Sciatic nerve (tissue), 2 donors: ENCODE results near the gene ASAP2. TPM values are rescaled to one million over a fixed set of nuclear protein-coding genes. Genes with fewer than 3 reads are reported as not detected.
A peak's percentile ranks its signal among the peaks of the same experiment; 100 is the strongest.

Source experiments
- ATAC-seq: fragments of 200-7000 bp; cut with Tn5 transposase; one replicate; pipeline ENCODE4 v1.9.1; 2020; ENCODE audit warnings: mild to moderate bottlenecking, moderate library complexity
- DNase-seq: peaks from one replicate; pipeline ENCODE4 v3.0.0-alpha.2; 2020; ENCODE audit warnings: low spot score
- intact Hi-C: fragments of 100-400 bp; cut with DNase I; formaldehyde crosslinking; loops from one replicate; pipeline ENCODE4 v1.14.2; 2022
- total RNA-seq: library from RNA; stranded (reverse); fragmentation: NEBNext Ultra II Directional; extraction: Animal tissue kit (Norgen Biotek cat#: 25700); gene quantifications from one replicate; pipeline ENCODE4 v1.2.1, GENCODE V29; 2021
- donor health status: DM: no; HTN: no; CAD: no.
- donor health status: DM: no; HTN: no; CAD: no.

ASAP2 gene
- total RNA-seq, 1 donor from 2014 or later: 47.1 TPM

GRCh38 chr2:9282128-9283112 is 75.8 kb downstream of the ASAP2 start:
- DNase-seq (no peak), ATAC-seq (no peak)
- intact Hi-C loops: no loop called here

DNA sequence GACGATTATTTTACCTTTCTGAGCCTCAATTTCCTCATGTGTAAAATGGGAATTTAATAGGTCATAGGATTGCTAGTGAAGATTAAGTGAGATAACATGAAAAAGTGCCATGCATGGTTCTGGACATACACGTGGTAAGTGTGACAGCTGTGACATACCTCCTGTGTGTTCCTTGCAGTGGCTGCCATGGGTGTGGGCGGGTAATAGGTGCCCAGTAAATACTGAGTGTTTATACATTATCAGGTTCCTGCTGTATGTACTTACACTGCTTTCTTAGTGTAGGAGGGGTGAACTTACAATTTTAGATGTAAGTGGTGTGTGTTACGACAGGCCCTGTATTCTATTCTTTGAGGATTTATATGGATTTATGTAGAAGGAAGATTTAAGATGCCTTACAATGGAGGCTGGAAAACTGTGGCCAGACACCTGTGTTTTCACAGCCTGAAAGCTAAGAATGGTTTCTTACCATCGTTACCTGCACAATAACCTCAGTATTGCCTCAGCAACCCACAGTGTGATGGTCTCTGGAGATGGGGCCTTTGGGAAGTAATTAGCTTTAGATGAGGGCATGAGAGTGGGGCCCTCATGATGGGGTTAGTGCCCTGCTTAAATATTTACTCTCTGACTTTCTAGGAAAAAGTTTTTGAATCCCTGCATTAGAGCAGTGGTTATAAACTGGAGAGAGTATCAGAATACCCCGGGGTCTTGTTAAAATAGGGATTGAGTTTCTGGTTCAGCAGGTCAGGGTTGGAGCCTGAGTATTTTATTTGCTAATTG is 78.1 kb downstream of the ASAP2 start:
- peak; percentile 14 for DNase-seq
- no peak for ATAC-seq
- intact Hi-C loops: no loop called here

DNA sequence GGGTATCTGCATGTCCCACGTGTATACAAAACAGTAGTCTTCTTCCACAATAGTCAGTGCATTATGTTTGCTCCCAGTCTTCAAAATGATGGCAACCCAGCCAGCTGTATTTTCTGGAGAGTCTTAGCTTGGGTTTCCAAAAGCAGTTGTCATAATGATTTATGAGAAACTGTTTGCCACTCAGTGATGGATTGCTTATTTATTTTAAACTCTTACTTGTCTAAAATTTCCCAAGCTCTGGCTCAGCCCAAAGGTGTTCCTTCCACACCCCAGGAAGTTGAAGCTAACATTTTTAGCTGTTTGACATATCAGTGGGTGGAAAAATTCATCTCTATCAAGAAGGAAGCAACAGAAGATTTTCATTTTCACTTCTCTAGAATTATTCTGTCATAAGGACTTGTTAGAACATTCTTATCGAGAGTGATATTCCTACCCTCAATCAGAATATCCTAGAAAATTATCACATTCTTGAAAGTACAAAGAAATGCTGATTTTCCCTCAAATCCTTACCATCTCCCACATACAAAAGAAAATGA is 78.8 kb downstream of the ASAP2 start:
- peak; percentile 2 for DNase-seq
- ATAC-seq: no peak
- intact Hi-C loops: no loop called here

DNA sequence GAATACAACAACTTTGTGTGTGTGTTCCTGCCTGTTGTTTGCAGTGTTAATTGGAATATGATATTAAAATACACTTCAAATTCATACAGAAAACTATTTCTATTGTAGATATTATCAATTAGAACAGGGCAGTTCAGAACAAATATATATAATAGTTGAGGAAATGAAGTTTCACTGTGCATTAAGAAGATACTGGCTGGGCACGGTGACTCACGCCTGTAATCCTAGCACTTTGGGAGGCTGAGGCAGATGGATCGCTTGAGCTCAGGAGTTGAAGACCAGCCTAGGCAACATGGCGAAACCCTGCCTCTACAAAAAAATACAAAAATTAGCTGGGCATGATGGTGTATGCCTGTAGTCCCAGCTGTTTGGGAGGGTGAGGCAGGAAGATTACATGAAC is 79.3 kb downstream of the ASAP2 start:
- DNase-seq: no peak
- intact Hi-C loops: no loop called here
- no peak for ATAC-seq

DNA sequence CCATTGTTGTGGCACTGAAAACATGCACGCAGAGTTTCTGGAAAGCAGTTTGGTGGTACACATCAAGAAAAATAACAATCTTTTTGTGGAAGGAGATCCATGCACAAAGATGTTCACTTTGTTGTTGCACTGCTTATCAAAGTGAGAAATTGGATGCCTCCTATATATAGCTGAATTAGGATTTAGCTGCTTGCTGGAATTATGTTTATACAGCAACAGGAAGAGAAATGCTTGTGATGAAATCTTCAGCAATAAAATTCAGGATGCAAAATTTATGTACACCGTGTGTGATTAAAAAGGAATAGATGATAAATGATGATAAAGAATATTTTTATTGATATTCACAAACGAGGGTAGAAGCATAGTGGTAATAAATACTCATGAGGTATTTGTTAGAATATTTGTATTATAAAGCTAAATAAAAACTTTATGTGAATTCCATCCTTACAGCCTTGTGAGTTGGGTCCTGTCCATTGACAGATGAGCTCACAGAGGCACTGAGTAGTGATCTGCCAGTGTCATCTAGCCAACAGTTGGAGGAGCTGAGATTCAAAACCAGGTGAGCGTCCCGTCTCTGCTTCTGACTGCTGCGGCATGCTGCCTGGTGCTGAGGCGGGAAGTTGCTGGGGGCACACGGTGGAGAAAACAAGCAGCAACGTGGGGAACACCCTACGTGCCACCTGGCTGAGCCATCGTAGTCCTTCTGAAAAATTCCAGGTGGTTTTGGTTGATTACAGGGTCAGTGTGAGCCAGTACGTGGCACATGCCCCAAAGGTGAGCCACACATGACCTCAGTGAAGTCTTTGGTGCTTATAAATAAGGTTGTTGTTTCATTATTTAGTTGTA is 80.2 kb downstream of the ASAP2 start:
- intact Hi-C loops: no loop called here
- ATAC-seq (no peak), DNase-seq (no peak)

DNA sequence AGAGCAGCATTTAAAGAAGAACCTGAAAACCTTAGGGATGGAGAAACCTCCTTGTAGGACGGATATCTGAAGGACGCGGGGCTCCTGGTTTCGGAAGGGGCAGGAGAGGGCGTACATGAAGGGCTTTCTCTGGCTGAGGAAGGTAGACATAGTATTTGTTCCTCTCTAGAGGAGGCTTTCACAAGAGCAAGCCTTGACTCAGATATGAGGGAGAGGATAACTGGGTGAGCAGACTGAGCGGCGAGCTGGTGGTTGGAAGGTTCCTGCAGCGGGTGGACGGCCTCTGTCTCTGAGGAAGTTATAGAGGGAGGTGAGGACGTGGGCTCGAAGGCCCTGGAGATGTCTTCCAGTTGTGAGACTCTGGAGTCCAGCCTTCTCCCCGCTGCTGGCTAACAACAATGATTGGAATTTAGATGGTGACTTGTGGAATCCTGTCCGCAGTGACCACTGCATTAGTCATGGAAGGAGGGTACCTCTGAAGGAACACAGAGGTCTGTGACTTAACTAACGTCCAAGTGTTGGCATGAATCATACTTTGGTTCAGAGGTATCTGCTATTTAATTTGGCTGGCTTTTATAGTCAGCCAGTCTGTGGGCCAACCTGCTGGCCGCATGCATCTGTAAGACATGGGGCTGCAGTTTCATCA is 80.9 kb downstream of the ASAP2 start:
- DNase-seq (no peak), ATAC-seq (no peak)
- intact Hi-C loops: no loop called here

DNA sequence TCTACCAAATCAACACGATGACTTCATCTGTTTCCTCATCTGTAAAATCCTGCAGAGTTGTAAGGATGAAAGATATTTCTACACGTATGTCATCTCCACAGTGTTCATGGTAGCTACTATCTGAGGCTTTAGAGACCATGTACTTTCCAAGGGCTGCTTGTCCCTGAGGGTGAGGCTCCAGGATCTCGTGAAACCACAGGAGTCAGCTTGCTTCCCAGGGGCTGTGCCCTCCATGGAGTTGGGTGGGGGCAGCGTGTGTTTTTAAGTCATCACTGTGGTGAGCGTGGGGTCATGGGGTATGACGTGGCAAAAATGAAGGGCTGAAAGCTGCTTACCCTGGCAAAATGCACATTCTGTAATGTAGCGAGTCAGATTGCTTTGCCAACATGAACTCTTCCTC is 81.6 kb downstream of the ASAP2 start:
- DNase-seq (no peak), ATAC-seq (no peak)
- intact Hi-C loops: no loop called here

GRCh38 chr2:9288681-9289338 is 82.2 kb downstream of the ASAP2 start:
- ATAC-seq (no peak), DNase-seq (no peak)
- intact Hi-C loops: no loop called here

GRCh38 chr2:9291331-9291730 is 84.7 kb downstream of the ASAP2 start:
- intact Hi-C loops: no loop called here
- DNase-seq (no peak), ATAC-seq (no peak)

GRCh38 chr2:9291866-9292265 is 85.3 kb downstream of the ASAP2 start:
- DNase-seq: no peak
- intact Hi-C loops: no loop called here
- ATAC-seq: no peak

- ATAC-seq (no peak), DNase-seq (peak; percentile 2)
- intact Hi-C loops: no loop called here
Observed at GRCh38 chr2:9292426-9292825, 85.8 kb downstream of the ASAP2 start.

GRCh38 chr2:9294764-9295163 is 88.2 kb downstream of the ASAP2 start:
- ATAC-seq (no peak), DNase-seq (peak; percentile 2)
- intact Hi-C loops: no loop called here

DNA sequence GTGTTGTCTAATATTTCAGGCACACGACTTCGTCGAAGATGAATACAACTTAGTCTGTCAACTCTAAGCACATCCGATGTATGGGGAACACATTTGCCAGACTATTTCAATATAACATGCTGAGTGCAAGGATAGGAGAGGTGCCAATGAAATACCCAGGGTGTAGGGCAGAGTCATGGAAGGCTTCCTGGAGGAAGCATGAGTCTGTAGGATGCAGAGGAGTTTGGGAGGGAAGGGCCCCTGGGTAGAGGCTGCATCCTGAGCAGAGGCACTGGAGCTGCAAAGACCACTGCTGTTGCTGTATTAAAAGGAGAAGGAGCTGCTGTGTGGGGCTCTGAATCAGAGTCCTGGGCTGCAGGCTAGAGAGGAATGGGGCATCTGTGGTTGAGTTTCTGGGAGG is 89.9 kb downstream of the ASAP2 start:
- DNase-seq (no peak), ATAC-seq (no peak)
- intact Hi-C loops: no loop called here

GRCh38 chr2:9297156-9297555 is 90.5 kb downstream of the ASAP2 start:
- intact Hi-C loops: no loop called here
- ATAC-seq: no peak
- DNase-seq: no peak

DNA sequence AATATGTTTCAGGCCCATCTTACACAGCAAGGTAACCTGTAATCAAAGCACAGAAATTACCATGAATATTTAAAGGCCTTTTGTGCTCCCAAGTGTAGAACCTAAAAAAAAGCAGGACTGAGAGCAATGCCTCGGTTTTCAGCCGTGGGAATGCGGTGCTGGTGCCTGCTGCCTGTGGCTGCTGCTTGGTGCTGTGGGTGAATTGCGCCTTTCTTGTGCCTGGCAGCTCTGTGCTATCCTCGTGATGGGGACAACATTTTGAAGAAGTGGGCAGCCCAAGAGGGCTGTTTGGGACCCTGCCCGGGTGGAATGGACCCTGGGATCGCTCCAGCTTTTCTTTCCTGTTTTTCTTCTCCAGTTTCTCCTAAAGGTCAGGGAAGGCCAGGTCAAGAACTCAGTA is 91.2 kb downstream of the ASAP2 start:
- DNase-seq: peak; percentile 22
- peak; percentile 28 for ATAC-seq
- intact Hi-C loops: no loop called here

GRCh38 chr2:9298583-9298982 is 92.0 kb downstream of the ASAP2 start:
- intact Hi-C loops: no loop called here
- DNase-seq (no peak), ATAC-seq (no peak)

DNA sequence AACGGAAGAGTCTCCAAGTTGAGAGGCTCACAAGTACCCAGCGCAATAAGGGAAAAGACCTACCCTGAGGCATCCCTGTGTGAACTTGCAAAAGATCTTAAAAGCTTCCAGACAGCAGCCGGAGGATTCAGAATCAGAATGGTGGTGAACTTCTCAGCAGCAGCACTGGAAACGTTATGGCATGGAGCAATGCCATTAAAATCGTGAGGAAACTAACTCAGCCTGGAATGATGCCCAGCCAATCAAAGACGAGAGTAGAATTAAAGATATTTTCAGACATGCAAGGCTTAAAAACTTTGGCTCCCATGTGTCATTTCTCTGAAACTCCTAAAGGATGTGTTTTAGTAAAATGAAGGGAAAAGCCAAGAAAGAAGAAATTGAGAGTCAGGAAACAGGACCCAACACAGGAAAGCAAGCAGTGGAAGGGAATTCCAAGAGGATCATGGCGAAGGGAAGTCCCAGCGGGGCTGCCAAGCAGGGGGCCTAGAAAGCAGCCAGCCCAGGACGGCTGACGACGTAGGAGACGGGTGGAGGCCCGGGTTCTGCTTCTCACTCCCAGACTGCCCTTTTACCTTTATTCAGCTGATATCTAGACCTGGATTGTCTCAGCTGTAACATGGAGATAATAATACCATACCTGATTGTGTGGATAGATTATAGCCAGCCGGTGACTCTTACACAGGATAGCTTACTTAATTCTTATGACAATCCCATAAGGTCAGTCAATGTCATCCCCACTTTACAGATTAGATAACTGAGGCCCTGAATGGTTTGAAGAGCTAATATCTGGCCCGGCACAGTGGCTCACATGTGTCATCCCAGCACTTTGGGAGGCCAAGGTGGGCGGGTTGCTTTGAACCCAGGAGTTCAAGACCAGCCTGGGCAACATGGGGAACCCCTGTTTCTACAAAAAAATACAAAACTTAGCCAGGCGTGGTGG is 92.8 kb downstream of the ASAP2 start:
- intact Hi-C loops: loop anchor here (10.0 kb wide), 1 partner anchor 95 kb away; the partner anchor contains the start of gene ASAP2
- ATAC-seq (no peak), DNase-seq (no peak)
